CD14-positive monocyte (primary cell): ENCODE results near the gene DLK2. TPM values are rescaled to one million over a fixed set of nuclear protein-coding genes. Genes with fewer than 3 reads are reported as not detected.
A peak's percentile ranks its signal among the peaks of the same experiment; 100 is the strongest.

Source experiments
- DNase-seq, 3 donors: peaks; one replicate each; pipeline ENCODE4 v3.0.0-alpha.2; 2011 to 2022
- H2AFZ ChIP-seq: 2 replicates; pipeline ENCODE4 v1.6.0; 2012; ENCODE audit warnings: mild to moderate bottlenecking, low read depth, low read length, inconsistent platforms; ENCODE audit not compliant: insufficient read depth, poor library complexity, severe bottlenecking
- H3K27ac ChIP-seq, 2 donors: 1 replicate in 1 of 2; 2 replicates in 1 of 2; pipeline ENCODE4 v1.5.1; 2012 to 2013; ENCODE audit warnings: low read length in 2 of 2, control low read depth in 1 of 2, inconsistent platforms in 1 of 2, low read depth in 1 of 2, mild to moderate bottlenecking in 1 of 2
- H3K27me3 ChIP-seq, 2 donors: one replicate each; pipeline versions ENCODE4 v1.6.0 to v1.6.1; 2011 to 2013; ENCODE audit warnings: low read length in 2 of 2; ENCODE audit not compliant: control insufficient read depth in 2 of 2, insufficient read depth in 2 of 2
- H3K36me3 ChIP-seq, 2 donors: replicated peaks in 1 of 2; 1 replicate in 1 of 2; 2 replicates in 1 of 2; pipeline versions ENCODE4 v1.5.1 to v1.6.1; 2012 to 2013; ENCODE audit warnings: low read length in 2 of 2, control low read depth in 1 of 2, inconsistent platforms in 1 of 2, mild to moderate bottlenecking in 1 of 2; ENCODE audit not compliant: insufficient read depth in 2 of 2, control insufficient read depth in 1 of 2
- H3K4me1 ChIP-seq, 2 donors: 1 replicate in 1 of 2; 2 replicates in 1 of 2; pipeline versions ENCODE4 v1.5.1 to v1.6.1; 2012 to 2013; ENCODE audit warnings: low read length in 2 of 2, control low read depth in 1 of 2, inconsistent platforms in 1 of 2, mild to moderate bottlenecking in 1 of 2, moderate library complexity in 1 of 2; ENCODE audit not compliant: insufficient read depth in 2 of 2, control insufficient read depth in 1 of 2
- H3K4me2 ChIP-seq: replicated peaks from 2 replicates; pipeline ENCODE3; 2012; ENCODE audit warnings: low read length, moderate library complexity, mild to moderate bottlenecking; ENCODE audit not compliant: poor library complexity, severe bottlenecking; ENCODE audit errors: extremely low read depth
- H3K4me3 ChIP-seq, 3 experiments: fragments of 200-600 bp in 1 of 3; sonication (generic) in 1 of 3; replicated peaks in 1 of 3; 1 replicate in 2 of 3; 2 replicates in 1 of 3; pipeline ENCODE4 v1.5.1; 2011 to 2013; ENCODE audit warnings: low read length in 3 of 3, mild to moderate bottlenecking in 3 of 3, control low read depth in 2 of 3, low read depth in 2 of 3, inconsistent platforms in 1 of 3, moderate library complexity in 1 of 3
- H3K79me2 ChIP-seq: 2 replicates; pipeline ENCODE4 v1.6.0; 2012; ENCODE audit warnings: mild to moderate bottlenecking, control low read depth, inconsistent platforms, low read length, moderate library complexity; ENCODE audit not compliant: insufficient read depth
- H3K9ac ChIP-seq: 2 replicates; pipeline ENCODE4 v1.6.0; 2017; ENCODE audit warnings: low read length, mild to moderate bottlenecking; ENCODE audit not compliant: insufficient read depth, poor library complexity, severe bottlenecking
- H3K9me3 ChIP-seq, 2 donors: replicated peaks in 1 of 2; 1 replicate in 1 of 2; 2 replicates in 1 of 2; pipeline versions ENCODE4 v1.5.1 to v1.6.1; 2012 to 2013; ENCODE audit warnings: low read length in 2 of 2, control low read depth in 1 of 2; ENCODE audit not compliant: control insufficient read depth in 1 of 2, insufficient read depth in 1 of 2
- H4K20me1 ChIP-seq: 2 replicates; pipeline ENCODE4 v1.6.0; 2012; ENCODE audit warnings: mild to moderate bottlenecking, low read length, control low read depth, moderate library complexity; ENCODE audit not compliant: insufficient read depth
- H3K27ac Mint-ChIP-seq, 7 donors: one replicate each; pipeline ENCODE4 v1.8.0; 2020; ENCODE audit warnings: mild to moderate bottlenecking in 7 of 7, mixed read lengths in 7 of 7, moderate library complexity in 6 of 7, inconsistent platforms in 2 of 7
- H3K27me3 Mint-ChIP-seq, 3 donors: one replicate each; pipeline ENCODE4 v1.8.0; 2021 to 2022; ENCODE audit warnings: low read depth in 3 of 3, mild to moderate bottlenecking in 3 of 3, mixed read lengths in 3 of 3, moderate library complexity in 3 of 3, inconsistent platforms in 1 of 3
- H3K36me3 Mint-ChIP-seq, 2 donors: one replicate each; pipeline ENCODE4 v1.8.0; 2020; ENCODE audit warnings: mixed read lengths in 2 of 2, inconsistent platforms in 1 of 2, mild to moderate bottlenecking in 1 of 2
- H3K4me1 Mint-ChIP-seq: one replicate; pipeline ENCODE4 v1.8.0; 2020; ENCODE audit warnings: mild to moderate bottlenecking, mixed read lengths
- H3K4me3 Mint-ChIP-seq, 2 donors: one replicate each; pipeline ENCODE4 v1.8.0; 2020; ENCODE audit warnings: mild to moderate bottlenecking in 2 of 2, mixed read lengths in 2 of 2, moderate library complexity in 1 of 2
- H3K9me3 Mint-ChIP-seq, 7 donors: one replicate each; pipeline ENCODE4 v1.8.0; 2020 to 2022; ENCODE audit warnings: mixed read lengths in 7 of 7, mild to moderate bottlenecking in 6 of 7, moderate library complexity in 6 of 7, inconsistent platforms in 2 of 7
- CTCF ChIP-seq: fragments of 200-600 bp; IDR thresholded peaks from one replicate; pipeline ENCODE4 v1.8.0; 2022; ENCODE audit warnings: antibody characterized with exemption, mild to moderate bottlenecking
- WGBS: methylation state at CpG from one replicate; pipeline ENCODE4 v1.1.5; 2013; ENCODE audit warnings: missing lambda C conversion rate; ENCODE audit not compliant: insufficient coverage; 5-methylcytosine and 5-hydroxymethylcytosine counted together
- intact Hi-C, 2 donors: fragments of 100-400 bp; cut with micrococcal nuclease; formaldehyde crosslinking; loops; one replicate each; pipeline versions ENCODE4 v1.15.0 to v1.15.1; 2023
- polyA plus RNA-seq, 3 donors: library from polyadenylated mRNA; depleted of rRNA in 1 of 3; unstranded in 2 of 3; stranded (reverse) in 1 of 3; fragments of 300-500 nt in 2 of 3; fragments of >200 nt in 1 of 3; fragmentation: Illumina TruSeq in 2 of 3; gene quantifications; 1 replicate in 2 of 3; 2 replicates in 1 of 3; pipeline ENCODE4 v1.2.3, GENCODE V29; 2012 to 2021

DLK2 gene
- polyA plus RNA-seq, 3 donors, result 0.08 TPM; not detected in 2

- no peak overlapping the region for H3K4me3 Mint-ChIP-seq
- peaks cover 0 to 3% (median 0%) of the 10 kb centered on the region in 7 donors for H3K9me3 Mint-ChIP-seq
- peaks cover 0 to 10% of the 10 kb centered on the region in 2 donors for H3K27me3 ChIP-seq
- H3K36me3 ChIP-seq, result no peaks in the 10 kb centered on the region
- H3K79me2 ChIP-seq, result no peaks in the 10 kb centered on the region
- H3K36me3 Mint-ChIP-seq, result no peaks in the 10 kb centered on the region
- H3K27ac Mint-ChIP-seq, result no peak overlapping the region
- intact Hi-C loops, result no loop called here
- peaks cover 27 to 42% (median 34%) of the 10 kb centered on the region in 3 donors for H3K27me3 Mint-ChIP-seq
- H3K27ac ChIP-seq, result no peak overlapping the region
- 80% methylated on average over 1 of the region's 2 CpGs for WGBS
- H3K4me1 Mint-ChIP-seq, result no peaks in the 10 kb centered on the region
- H2AFZ ChIP-seq, result no peak overlapping the region
- H4K20me1 ChIP-seq, result no peaks in the 10 kb centered on the region
- H3K9me3 ChIP-seq, result no peaks in the 10 kb centered on the region
- H3K9ac ChIP-seq, result no peak overlapping the region
- no peak overlapping the region for H3K4me2 ChIP-seq
- TF ChIP-seq CTCF, result no peak
- no peaks in the 10 kb centered on the region for H3K4me1 ChIP-seq
- peak in 1 of 3 donors; percentile 56 for DNase-seq
- no peak overlapping the region for H3K4me3 ChIP-seq
Observed at GRCh38 chr6:43465948-43466347, 10.6 kb upstream of the DLK2 start.

- H3K27me3 Mint-ChIP-seq, result peaks cover 29 to 44% (median 31%) of the 10 kb centered on the region in 3 donors
- no peaks in the 10 kb centered on the region for H3K4me1 ChIP-seq
Observed at GRCh38 chr6:43464337-43464736, 9.0 kb upstream of the DLK2 start.

More at GRCh38 chr6:43464337-43464736, 9.0 kb upstream of the DLK2 start:
- H3K9me3 ChIP-seq, result no peaks in the 10 kb centered on the region
- H3K4me2 ChIP-seq, result no peak overlapping the region
- WGBS, result 96% methylated on average over 5 of the region's 8 CpGs
- Mint-ChIP-seq H3K4me3 (no peak overlapping the region), H3K27ac (no peak overlapping the region), H3K4me1 (no peaks in the 10 kb centered on the region), H3K36me3 (no peaks in the 10 kb centered on the region), H3K9me3 (peaks cover 0 to 2% (median 0%) of the 10 kb centered on the region in 7 donors)
- no peaks in the 10 kb centered on the region for H3K36me3 ChIP-seq
- H3K9ac ChIP-seq, result no peak overlapping the region
- peaks cover 0 to 10% of the 10 kb centered on the region in 2 donors for H3K27me3 ChIP-seq
- intact Hi-C loops, result no loop called here
- no peak overlapping the region for H3K4me3 ChIP-seq
- no peak for TF ChIP-seq CTCF
- H4K20me1 ChIP-seq, result no peaks in the 10 kb centered on the region
- no peak overlapping the region for H3K27ac ChIP-seq
- no peak overlapping the region for H2AFZ ChIP-seq
- DNase-seq, result no peak
- no peaks in the 10 kb centered on the region for H3K79me2 ChIP-seq
